HPDE6-E6E7 (cell line): ENCODE data around the gene AMELX.

Experiments
- DNase-seq: peaks from one replicate; pipeline ENCODE4 v3.0.0; 2011; ENCODE audit warnings: missing footprints; ENCODE audit errors: extremely low spot score

Gene AMELX

GRCh38 chrX:11309220-11309619 lies 16.0 kb downstream of the AMELX start:
- DNase-seq, result no peak

DNA sequence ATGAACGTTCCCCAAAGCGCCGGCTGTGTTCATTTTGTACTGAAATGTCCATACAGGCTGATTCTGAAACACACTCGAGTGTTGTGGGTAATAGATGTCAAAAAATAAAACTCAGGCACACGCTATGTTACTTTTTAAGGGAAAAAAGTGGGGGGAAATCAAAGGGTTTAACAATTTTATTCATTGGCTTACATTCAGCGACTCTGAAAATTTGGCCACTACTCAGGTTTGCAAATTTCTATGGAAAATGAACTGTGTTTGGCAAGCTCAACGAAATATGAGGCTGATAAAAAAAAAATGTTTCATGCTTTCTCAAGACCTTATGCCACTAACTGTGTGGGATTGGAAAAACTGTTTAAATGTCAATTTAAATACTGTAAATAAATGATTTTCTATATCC lies 18.5 kb downstream of the AMELX start:
- no peak for DNase-seq

GRCh38 chrX:11319806-11320520 lies 26.8 kb downstream of the AMELX start:
- DNase-seq, result no peak

- DNase-seq, result no peak
These were observed 28.8 kb downstream of the AMELX start for GRCh38 chrX:11321986-11322385.

GRCh38 chrX:11328134-11328533 lies 34.9 kb downstream of the AMELX start:
- no peak for DNase-seq

DNA sequence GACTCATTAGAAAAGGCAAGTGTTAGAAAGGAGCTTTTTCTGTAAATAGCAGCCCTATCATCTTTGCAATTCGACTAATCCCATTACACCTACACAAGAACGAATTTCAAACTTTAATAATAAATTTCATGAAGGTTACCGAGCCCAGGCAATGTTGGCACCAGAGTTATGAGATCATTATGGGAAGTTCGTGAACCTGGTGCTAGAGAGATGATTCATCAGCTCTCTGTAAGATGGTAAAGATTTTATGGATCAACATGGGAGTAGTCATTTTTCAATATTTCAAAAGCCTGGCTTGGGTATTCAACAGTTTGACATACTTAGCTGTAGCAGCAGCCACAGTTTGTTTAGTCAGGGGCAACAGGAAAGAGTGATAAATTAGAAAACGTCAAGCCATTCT lies 35.8 kb downstream of the AMELX start:
- DNase-seq, result no peak

DNA sequence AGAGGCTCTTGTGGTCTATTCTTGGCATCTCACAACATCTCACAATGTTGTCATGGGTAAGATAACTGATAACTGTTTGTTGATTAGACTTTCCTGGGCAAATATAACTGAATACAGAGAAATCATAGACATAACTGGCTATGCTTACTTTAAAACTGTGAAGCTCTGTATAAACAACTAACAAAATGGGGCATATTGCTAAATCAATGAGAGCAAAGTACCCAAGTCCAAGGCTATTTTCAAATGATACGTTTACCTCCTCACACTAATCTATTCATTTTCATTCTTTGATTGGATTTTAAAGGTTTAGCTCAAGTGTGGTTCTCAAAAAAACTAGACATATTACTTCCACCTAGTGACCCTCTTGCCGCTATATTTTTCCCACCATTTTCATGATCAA lies 38.6 kb downstream of the AMELX start:
- no peak for DNase-seq

DNA sequence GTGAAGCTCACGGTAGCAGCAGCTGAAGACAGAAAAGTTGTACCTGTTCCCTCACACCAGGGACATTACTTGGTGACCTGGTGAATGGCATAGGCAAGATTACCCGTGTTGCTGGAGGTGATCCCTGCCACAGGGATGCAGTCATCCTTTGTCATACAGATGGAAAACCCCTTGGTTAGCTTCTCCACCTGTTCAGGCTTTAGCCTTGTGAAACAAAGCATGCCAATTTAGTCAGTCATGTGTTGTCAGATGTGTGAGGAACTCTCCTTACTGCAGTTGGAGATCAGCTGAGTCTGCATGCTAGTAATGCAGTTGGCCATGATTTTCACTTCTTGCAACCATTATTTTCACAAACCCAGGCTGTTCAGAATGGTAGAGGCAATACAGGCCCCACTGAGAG lies 41.0 kb downstream of the AMELX start:
- no peak for DNase-seq

- no peak for DNase-seq
These were observed 43.0 kb downstream of the AMELX start for GRCh38 chrX:11336201-11336600.

DNA sequence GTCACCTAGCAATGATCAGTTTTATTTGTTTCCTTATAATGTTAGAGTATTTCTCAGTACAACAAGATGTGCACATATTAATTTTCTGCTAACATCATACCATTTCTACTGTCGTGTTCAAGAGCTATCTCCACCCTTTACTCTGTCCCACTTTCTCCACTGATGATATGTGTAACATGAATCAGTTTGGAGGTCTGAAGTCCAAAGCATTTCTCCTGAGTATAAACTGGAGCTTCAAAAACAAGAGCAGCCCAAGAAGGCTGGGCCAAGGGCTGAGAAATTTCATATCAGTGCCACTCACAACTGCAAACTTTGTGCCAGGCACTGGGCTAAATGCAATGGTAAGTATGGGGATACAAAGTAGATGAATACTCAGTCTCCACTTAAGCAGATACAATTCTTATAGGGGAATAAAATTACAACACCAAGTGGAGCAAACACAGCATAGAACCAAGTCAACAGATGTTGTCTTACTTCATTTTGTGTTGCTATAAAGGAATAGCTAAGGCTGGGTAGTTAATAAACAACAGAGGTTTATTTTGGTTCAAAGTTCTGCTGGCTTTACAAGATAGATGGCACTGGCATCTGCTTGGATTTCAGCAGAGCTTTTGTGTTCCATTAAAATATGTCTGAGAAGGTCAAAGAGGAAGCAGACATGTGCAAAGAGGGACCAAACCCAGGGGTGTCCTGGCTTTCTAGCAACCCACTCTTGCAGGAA lies 44.2 kb downstream of the AMELX start:
- no peak for DNase-seq

DNA sequence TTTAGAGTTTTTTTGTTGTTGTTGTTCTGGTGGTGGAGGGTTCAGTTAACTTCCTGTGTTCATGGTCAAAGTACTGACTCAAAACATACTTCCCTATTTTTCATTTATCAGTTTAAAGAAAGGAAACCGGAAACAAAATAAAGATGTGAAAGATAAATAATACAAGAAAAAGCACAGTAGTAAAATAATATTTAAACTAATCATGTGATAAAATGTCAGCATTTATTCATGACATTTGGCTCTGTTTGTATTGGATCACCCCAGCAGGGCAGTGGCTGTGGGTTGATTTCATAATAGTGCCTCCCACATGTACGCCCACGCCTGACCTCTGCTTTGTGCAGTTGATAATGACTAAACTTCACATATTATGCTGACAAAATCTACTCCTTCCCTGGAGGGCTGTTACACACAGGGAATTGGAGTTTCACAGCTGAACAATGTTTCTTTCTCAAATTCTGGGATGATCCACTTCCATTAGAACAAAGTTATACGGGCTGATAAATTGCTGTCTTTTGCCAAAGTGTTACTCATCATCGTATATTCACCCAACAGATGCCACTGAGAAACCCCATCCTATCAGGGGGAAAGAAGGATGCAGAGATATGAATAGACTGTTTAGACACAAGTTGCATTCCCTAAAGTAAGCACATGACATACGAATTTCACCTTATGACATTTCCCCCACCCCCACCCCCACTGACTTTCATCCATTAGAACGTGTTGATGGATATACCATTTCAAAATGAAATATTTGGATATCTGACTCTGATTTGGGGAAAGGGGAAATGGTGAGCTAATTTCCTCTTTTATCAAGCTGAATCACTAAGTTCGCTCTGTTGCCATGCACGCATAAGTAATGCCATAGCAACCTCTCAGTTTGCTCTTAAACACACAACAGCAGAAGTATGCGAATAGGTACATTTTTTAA lies 48.3 kb downstream of the AMELX start:
- peak; percentile 4 for DNase-seq

DNA sequence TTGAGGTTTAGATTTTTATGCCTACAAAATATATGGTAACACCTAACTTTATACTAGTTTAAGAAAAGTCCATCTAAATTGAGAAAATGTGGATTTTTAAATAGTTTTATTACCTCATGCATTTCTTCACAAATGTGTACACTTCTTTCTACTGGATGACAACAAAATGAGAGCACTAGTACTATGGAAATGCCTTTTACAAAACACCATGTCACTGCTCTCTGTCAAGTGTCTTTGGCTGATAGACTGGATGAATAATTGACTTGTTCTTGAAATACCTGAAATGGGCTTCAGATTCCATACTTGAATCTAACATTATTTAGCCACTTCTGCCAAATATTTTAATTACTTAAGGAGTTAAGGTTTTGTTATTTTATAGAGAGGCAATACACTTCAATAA lies 49.5 kb downstream of the AMELX start:
- DNase-seq, result no peak

GRCh38 chrX:11346121-11346682 lies 53.0 kb downstream of the AMELX start:
- DNase-seq, result no peak

DNA sequence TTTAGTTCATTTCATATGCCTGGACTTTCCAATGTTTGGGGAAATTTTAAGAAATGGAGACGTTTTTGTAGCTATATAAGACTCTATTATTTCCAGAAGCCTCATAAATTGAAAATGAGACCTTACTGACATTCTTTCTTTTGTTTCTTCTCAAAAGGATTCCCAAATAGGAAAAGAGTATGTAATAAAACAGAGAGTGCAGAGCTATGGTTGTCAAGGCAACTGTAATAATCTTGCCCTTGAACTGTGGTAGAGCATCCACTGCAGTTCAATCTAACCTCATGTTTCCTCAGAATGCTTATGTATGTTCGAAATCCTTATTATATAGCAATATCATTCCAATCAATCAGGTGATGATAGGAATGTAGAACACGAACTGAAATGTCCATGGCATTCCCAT lies 54.1 kb downstream of the AMELX start:
- DNase-seq, result no peak

DNA sequence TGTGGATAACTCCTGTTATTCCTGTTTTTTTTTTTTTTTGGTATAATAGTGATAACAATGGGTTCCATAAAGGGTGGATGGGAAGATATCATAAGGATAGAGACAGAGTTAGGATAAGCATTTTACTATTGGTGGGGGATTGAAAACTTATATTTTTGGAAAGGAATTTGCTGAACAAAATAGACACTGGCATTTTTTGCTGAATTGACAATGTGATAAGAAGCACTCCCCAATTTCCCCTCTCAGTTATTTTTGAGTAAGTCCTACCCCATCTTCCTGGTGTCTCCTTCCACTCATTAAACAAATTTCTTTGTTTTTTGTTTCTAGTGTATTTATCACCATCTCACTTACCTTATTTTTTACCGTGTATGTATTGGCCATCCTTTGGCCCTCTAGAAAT lies 55.8 kb downstream of the AMELX start:
- DNase-seq, result no peak

DNA sequence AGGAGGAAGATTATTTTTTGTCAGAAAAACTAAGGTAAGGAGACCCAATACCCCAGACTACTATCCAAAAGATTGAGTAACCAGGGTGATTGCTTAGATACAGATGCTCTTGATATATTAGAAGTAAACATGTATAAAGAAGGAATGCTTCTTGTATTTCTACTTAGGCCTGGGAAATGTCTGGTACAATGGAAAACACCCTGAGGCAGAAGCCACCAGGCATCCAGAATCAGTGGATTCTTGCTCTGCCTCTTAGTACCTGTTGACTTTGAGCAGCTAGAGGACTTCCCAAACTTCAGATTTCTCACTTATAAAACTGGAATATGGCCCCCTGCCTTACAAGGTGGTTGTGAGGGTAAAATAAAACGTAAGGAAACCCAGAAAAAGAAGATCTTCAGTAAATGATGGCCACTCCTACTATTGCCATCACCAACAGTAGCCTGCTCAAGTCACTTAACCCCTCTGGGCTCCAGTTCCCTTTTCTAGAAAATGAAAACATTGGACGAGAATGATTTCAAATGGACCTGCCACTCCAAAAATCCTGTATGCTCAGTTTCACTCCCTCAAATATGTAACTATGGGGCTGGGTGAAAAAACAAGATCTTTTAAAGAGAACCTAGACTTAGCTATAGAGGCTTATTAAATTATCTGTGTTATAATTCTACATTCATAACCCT lies 56.6 kb downstream of the AMELX start:
- no peak for DNase-seq
